K562 (cell line): Measurements from ENCODE around the gene AP2S1. TPM values are rescaled to one million over a fixed set of nuclear protein-coding genes. Genes with fewer than 3 reads are reported as not detected.

Experiments used
- ARID1B ChIP-seq: fragments of 450-650 bp; IDR thresholded peaks from 2 replicates; pipeline ENCODE4 v1.6.1; 2016; ENCODE audit warnings: antibody characterized with exemption, mild to moderate bottlenecking, inconsistent platforms
- ARNT ChIP-seq, 2 experiments: fragments of 450-650 bp; IDR thresholded peaks; 2 replicates each; pipeline ENCODE4 v1.6.1; 2016; ENCODE audit warnings: mild to moderate bottlenecking in 1 of 2
- BCOR ChIP-seq: fragments of 450-650 bp; IDR thresholded peaks from 2 replicates; pipeline ENCODE4 v1.6.1; 2016
- BRD9 ChIP-seq: fragments of 450-650 bp; IDR thresholded peaks from 2 replicates; pipeline ENCODE4 v1.6.1; 2018; ENCODE audit warnings: low read depth; ENCODE audit not compliant: partially characterized antibody
- MYC ChIP-seq, 2 experiments: fragments of 250-450 bp in 1 of 2; sonication (Bioruptor Pico) in 1 of 2; IDR thresholded peaks; 2 replicates each; pipeline versions ENCODE4 v1.5.1 to v1.6.1; 2012 to 2021; ENCODE audit warnings: low read depth in 2 of 2, borderline replicate concordance in 1 of 2, improper control_type of control experiment in 1 of 2, low read length in 1 of 2, mild to moderate bottlenecking in 1 of 2, moderate library complexity in 1 of 2
- NR2C1 ChIP-seq, 2 experiments: fragments of 450-650 bp; IDR thresholded peaks; 2 replicates each; pipeline ENCODE4 v1.6.1; 2017; ENCODE audit warnings: mild to moderate bottlenecking in 2 of 2, antibody characterized with exemption in 1 of 2, inconsistent platforms in 1 of 2, missing compliant biosample characterization in 1 of 2, missing genetic modification characterization in 1 of 2
- SMARCA5 ChIP-seq: fragments of 450-650 bp; IDR thresholded peaks from 2 replicates; pipeline ENCODE4 v1.6.1; 2016
- STAT5B ChIP-seq: fragments of 250-450 bp; sonication (Bioruptor Pico); IDR thresholded peaks from 2 replicates; pipeline ENCODE4 v1.8.0; 2021; ENCODE audit warnings: mild to moderate bottlenecking, inconsistent platforms
- TAL1 ChIP-seq: fragments of 450-650 bp; IDR thresholded peaks from 2 replicates; pipeline ENCODE4 v1.6.1; 2016; ENCODE audit warnings: mild to moderate bottlenecking
- TFE3 ChIP-seq: fragments of 450-650 bp; formaldehyde crosslinking; IDR thresholded peaks from 2 replicates; pipeline ENCODE4 v1.4.0; 2020; ENCODE audit warnings: mild to moderate bottlenecking, mixed read lengths
- ZNF589 ChIP-seq: fragments of 200-800 bp; sonication (Bioruptor generic); IDR thresholded peaks from 2 replicates; pipeline ENCODE4 v1.6.1; 2016; ENCODE audit warnings: low read depth, missing genetic modification characterization, missing compliant biosample characterization
- ZNF644 ChIP-seq: fragments of 200-800 bp; sonication (Bioruptor generic); IDR thresholded peaks from 2 replicates; pipeline ENCODE4 v1.6.1; 2016; ENCODE audit warnings: low read depth, missing genetic modification characterization, missing compliant biosample characterization
- polyA plus RNA-seq, 8 experiments: library from polyadenylated mRNA; depleted of rRNA in 4 of 8; stranded (reverse) in 5 of 8; unstranded in 3 of 8; fragments of >200 nt; fragmentation: Nextera tagmentation in 2 of 8; fragmentation: Illumina TruSeq in 1 of 8; extraction: Ambion mirVana in 2 of 8; extraction: Trizol in 1 of 8; gene quantifications; 2 replicates each; pipeline versions ENCODE4 v1.2.1 to v1.2.3, GENCODE V29; 2011 to 2014; ENCODE audit warnings: inconsistent platforms in 1 of 8, missing spikeins in 1 of 8
- total RNA-seq, 7 experiments: library from RNA; depleted of rRNA in 6 of 7; stranded (reverse); fragments of >200 nt in 6 of 7; fragmentation: Illumina TruSeq in 2 of 7; extraction: Trizol in 2 of 7; gene quantifications; 2 replicates each; pipeline versions ENCODE4 v1.2.1 to v1.2.3, GENCODE V29; 2011 to 2021; ENCODE audit warnings: low replicate concordance in 1 of 7
- TF ChIP-seq, protein P1 (sequence below), 2 experiments: fragments of 250-450 bp in 1 of 2; fragments of 450-650 bp in 1 of 2; sonication (Bioruptor Pico) in 1 of 2; IDR thresholded peaks; 2 replicates each; pipeline versions ENCODE4 v1.6.1 to v1.8.0; 2016 to 2021; ENCODE audit warnings: mild to moderate bottlenecking in 2 of 2, moderate library complexity in 2 of 2, missing compliant biosample characterization in 1 of 2, missing genetic modification characterization in 1 of 2
- TF ChIP-seq, protein P2 (sequence below): fragments of 450-650 bp; IDR thresholded peaks from 2 replicates; pipeline ENCODE4 v1.6.1; 2017; ENCODE audit warnings: antibody characterized with exemption, mild to moderate bottlenecking

AP2S1 gene
- total and polyA plus RNA-seq, 9 of the 15 experiments (the other 6 are each of a cell fraction or from before 2014, with no cell fraction given): 32.4 to 294 (median 136) TPM

DNA sequence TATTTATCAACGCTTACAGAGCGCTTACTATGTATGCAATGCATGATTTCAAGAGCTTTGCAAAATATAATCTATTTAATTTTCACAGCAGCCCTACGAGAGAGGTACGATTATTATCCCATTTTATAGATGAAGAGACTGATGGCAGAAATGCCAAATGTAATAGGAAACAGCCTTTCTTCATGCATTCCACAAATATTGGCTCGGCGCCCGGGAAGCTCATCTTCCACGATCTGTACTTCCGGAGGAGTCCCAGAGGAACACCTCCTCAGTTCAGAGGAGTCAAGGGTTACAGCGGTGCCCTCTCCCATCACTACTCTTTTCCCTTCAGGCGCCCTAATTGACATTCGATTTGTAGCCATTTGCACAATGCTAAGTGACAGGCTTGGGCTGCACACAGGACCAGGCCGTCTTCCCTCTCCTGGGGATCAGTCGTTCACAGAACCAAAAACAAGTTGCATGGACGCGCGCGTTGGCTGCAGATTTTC, 9.0 kb upstream of the AP2S1 start (continued):
- TF ChIP-seq NR2C1 (IDR thresholded peaks at IDR 0.05) (peak; percentile 71), NR2C1 (tag; IDR thresholded peaks at IDR 0.05) (peak; percentile 79), MYC (IDR thresholded peaks at IDR 0.05; ENCODE audit: low read depth, low read length) (no peak), MYC (CRISPR knock-in tag; IDR thresholded peaks at IDR 0.05; ENCODE audit: borderline replicate concordance, low read depth) (0 out of 2 replicates have a peak, but pooled peaks have one; percentile 60), ARID1B (0 out of 2 replicates have a peak, but pooled peaks have one; percentile 23), BCOR (peak; percentile 89), ZNF589 (CRISPR knock-in tag) (peak; percentile 62; the same call in 1 of the 2 replicates), STAT5B (peak; percentile 49; the same call in 1 of the 2 replicates), SMARCA5 (0 out of 2 replicates have a peak, but pooled peaks have one; percentile 66), BRD9 (peak; percentile 54), ARNT (IDR thresholded peaks at IDR 0.05) (peak in 1 of 2 experiments; percentile 37; a peak in 1 of 4 replicates), TFE3 (CRISPR knock-in tag) (no peak), ZNF644 (0 out of 2 replicates have a peak, but pooled peaks have one; percentile 67), TAL1 (0 out of 2 replicates have a peak, but pooled peaks have one; percentile 12)
- TF ChIP-seq, protein P1, sequence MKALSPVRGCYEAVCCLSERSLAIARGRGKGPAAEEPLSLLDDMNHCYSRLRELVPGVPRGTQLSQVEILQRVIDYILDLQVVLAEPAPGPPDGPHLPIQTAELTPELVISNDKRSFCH (CRISPR knock-in tag; IDR thresholded peaks at IDR 0.05): no peak
- TF ChIP-seq, protein P1 (tag; IDR thresholded peaks at IDR 0.05): peak; percentile 42; the same call in 1 of the 2 replicates
- TF ChIP-seq, protein P2, sequence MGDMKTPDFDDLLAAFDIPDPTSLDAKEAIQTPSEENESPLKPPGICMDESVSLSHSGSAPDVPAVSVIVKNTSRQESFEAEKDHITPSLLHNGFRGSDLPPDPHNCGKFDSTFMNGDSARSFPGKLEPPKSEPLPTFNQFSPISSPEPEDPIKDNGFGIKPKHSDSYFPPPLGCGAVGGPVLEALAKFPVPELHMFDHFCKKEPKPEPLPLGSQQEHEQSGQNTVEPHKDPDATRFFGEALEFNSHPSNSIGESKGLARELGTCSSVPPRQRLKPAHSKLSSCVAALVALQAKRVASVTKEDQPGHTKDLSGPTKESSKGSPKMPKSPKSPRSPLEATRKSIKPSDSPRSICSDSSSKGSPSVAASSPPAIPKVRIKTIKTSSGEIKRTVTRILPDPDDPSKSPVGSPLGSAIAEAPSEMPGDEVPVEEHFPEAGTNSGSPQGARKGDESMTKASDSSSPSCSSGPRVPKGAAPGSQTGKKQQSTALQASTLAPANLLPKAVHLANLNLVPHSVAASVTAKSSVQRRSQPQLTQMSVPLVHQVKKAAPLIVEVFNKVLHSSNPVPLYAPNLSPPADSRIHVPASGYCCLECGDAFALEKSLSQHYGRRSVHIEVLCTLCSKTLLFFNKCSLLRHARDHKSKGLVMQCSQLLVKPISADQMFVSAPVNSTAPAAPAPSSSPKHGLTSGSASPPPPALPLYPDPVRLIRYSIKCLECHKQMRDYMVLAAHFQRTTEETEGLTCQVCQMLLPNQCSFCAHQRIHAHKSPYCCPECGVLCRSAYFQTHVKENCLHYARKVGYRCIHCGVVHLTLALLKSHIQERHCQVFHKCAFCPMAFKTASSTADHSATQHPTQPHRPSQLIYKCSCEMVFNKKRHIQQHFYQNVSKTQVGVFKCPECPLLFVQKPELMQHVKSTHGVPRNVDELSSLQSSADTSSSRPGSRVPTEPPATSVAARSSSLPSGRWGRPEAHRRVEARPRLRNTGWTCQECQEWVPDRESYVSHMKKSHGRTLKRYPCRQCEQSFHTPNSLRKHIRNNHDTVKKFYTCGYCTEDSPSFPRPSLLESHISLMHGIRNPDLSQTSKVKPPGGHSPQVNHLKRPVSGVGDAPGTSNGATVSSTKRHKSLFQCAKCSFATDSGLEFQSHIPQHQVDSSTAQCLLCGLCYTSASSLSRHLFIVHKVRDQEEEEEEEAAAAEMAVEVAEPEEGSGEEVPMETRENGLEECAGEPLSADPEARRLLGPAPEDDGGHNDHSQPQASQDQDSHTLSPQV: peak; percentile 77; the same call in 1 of the 2 replicates
